GM04503 (cell line): Measurements from ENCODE around the gene PCAT6.
A peak's percentile ranks its signal among the peaks of the same experiment; 100 is the strongest.
"Not testable (repeated sequence)": the region's sequence is repeated elsewhere in the genome, so short reads cannot be mapped to it uniquely, and the experiment has no call there.

Experiments
- DNase-seq: peaks from one replicate; pipeline ENCODE4 v3.0.0-alpha.2; 2012; ENCODE audit warnings: low read depth

PCAT6 gene

GRCh38 chr1:202807451-202807925, 3.3 kb upstream of the PCAT6 start:
- DNase-seq: no peak

DNA sequence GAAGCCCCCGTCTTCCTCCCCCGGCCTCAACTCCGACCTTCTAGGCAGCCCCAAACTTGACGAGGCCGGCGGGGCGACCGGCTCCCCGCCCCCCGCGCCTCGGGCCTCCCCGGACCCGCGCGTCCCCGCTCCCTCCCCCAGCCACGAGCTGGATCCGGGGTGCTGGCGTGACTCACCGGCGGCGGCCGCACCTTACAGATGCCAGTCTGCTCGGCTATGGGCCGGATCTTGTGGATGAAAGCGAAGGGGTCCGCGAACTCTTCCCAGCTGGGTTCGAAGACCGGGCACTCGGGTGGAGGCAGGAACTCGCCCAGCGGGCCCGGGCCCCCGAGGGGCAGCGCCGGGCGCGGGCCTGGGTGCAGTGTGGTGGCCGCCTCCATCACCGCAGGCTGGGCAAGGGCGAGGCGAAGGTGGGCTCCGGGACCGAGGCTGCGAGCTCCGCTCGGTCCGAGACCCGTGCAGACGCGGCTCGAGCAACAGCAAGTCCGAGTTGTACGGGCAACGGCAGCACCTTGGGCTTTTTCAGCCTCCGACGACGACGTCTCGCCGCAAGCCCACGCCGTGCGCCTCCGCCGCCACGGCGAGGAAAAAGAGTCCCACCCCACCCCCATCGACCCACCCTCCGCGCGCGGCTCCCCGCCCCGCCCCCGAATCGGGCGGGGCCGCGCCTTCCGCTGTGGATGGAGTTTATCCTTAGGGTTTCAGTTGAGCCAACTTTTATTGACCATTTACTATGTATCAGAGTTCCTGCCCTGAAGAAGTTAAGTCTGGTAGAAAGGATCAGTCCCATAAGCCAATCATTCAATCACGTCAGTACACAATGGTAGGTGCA, 2.6 kb upstream of the PCAT6 start, which contains the start of gene KDM5B:
KDM5B (minus strand) TSS at position 496 of the 832 bp plus-strand sequence; CDS start at position 380, 116 bp downstream.
- DNase-seq: no peak

DNA sequence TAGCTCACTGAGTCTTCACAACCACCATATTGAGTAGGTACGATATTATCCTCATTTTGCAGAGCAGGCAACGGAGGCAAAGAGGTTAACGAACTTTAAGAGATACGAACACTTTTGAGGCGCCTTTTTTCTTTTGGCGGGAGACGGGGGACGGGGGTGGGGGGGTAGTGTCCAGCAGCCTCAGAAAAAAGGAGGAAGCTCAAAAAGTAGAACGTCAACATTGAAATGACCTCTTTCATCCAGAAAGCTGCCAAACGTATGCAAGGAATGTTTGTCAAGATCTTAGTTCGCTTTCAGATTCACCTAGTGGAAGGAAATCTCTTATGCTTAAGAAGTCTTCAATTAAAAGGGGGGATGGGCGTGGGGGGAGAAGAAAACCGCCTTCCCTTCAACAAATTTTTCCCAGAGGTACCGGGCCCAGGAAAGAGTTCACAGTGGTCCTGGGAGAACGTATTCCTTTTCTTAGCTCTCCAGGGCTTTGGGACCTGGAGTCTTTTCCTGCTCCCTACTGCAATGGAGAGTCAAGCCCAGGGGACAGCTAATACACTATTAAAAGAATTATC, 1.1 kb upstream of the PCAT6 start:
- DNase-seq: no peak

DNA sequence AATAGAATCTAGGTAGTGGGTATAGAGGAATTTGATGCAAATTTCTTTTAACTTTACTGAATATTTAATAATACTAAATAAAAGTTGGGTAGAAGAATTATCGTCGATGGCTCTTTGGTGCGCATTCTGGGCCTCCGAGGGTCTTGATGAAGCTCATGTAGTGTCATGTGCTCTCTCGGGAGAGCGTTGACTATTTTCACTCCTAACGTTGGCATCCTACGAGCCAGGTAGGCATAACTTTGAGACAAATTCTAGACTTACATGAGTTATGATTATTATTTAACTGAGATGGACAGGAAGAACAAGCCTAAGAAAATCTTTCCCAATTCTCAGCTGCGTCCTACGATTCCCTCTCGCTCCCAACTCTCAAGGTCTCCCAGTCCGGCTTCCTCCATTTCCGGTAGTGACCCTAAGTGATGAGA, 550 bp upstream of the PCAT6 start:
- no peak for DNase-seq

DNA sequence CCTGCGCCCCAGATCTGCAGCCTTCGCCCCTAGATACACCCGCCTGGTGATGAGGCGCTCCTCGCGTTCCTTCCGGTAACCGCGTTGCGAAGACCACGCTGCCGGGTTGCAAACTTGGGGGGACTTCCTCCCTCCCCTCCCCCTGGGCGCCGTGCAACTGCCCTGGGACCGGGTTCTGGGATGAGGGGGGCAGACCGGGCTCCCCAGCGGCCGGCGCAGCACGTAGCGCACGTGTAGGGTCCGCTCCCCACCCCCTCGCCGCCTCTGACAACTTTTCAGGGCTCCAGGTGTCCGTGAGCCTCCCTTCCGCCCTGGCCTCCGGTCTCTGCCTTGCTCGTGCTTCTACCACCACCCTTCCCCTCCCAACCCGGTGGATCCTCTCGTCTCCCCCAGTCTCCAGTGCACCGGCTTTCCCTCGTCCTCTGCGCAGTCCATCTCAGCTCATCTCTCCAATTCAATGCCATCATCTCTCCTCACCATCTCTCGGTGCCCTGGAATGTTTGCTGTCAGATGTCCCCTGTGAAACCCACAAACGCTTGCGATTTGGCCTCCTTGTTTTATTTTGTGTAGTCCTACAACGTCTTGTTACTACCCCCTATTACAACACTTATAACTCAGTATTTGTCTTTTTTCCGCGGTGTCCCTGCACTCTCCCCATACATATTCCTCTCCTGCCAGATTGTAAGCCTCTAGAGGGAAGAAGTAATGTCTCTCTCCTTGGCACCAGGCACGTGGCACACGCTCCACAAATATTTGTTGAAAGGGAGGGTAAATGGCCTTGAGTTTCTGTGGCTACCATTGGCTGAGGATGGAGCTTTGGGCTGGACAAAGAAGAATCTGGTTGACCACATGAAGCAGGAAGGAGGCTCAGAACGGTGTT, 782 bp downstream of the PCAT6 start:
- no peak for DNase-seq

GRCh38 chr1:202812176-202813026, 1.6 kb downstream of the PCAT6 start:
- DNase-seq: no peak

DNA sequence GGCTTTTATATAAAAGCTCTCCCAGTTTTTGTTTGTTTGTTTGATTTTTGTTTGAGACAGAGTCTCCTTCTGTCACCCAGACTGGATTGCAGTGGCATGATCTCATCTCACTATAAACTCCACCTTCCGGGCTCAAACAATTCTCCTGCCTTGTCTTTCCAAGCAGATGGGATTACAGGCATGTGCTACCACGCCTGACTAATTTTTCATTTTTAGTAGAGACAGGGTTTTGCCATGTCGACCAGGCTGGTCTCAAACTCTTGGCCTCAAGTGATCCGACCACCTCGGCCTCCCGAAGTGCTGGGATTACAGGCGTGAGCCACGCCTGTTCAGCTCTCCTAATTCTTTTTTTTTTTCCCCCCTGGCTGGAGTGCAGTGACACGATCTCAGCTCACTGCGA, 4.4 kb downstream of the PCAT6 start:
- DNase-seq: no peak

DNA sequence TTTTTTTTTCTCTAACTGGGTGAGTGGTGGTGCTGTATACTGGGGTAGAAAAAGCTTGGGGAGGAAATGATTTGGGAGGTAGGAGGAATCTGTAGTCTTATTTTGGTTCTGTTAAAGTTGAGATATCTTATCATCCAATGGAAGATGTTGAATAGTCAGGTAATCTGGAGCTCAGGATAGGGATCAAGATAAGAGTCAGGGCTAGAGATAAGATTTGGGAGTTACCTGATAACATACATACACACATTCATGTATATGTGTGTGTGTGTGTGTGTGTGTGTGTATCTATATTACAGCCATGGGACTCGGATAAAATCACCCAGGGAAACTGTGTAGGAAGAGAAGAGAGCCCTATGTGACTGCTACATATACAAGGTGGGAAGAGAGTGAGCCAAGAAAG, 8.1 kb downstream of the PCAT6 start:
- DNase-seq: no peak

- DNase-seq: peak; percentile 72
These were observed 10.7 kb downstream of the PCAT6 start for GRCh38 chr1:202821467-202821866.

GRCh38 chr1:202825748-202826147, 15.0 kb downstream of the PCAT6 start:
- DNase-seq: no peak

DNA sequence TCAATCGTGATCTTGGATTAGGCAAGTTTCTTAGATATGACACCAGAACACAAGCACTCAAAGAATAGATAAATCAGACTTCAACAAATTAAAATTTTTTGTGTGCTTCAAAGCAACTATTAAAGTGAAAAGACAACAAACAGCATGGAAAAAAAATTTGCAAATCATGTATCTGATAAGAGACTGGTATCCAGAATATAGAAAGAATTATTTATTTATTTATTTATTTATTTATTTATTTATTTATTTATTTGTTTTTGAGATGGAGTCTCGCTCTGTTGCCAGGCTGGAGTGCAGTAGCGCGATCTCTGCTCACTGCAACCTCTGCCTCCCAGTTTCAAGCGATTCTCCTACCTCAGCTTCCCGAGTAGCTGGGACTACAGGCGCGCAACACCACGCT, 18.5 kb downstream of the PCAT6 start:
- DNase-seq: not testable (repeated sequence)

GRCh38 chr1:202831906-202832305, 21.2 kb downstream of the PCAT6 start:
- no peak for DNase-seq

DNA sequence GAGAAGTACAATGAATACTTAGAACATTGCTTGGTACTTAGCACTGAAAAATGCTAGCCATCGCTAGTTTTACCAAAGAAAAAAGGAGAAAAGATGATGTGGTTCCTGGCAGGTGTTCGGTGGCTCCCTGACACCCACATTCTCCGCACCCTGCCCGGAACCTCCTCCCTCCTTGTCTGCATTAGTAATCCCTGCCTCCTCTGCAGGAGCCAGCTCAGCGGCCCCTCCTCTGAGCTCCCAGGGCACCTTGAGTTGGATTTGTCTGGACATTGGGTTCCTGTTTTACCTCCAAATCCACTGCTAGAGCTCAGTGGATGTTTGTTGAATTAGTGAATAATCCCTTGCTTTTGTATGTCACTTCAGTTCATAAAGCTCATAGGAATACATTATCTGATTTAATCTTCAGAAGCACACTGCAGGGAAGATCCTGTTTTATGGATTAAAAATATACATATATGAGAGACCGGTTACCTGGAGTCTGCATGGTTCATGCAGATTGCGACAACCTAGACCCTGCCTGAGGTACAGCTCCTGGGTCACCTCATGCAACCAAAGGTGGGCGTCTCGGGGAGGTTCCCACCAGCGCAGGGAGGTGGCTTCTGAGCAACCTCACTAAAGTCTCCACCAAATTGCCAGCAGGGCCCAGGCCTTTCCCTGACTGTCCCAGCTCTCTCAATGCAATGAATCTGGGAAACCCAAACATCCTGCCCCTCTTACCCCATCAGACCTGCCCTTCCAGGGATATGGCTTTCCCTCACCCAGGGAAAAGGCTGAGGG, 24.2 kb downstream of the PCAT6 start:
- no peak for DNase-seq

DNA sequence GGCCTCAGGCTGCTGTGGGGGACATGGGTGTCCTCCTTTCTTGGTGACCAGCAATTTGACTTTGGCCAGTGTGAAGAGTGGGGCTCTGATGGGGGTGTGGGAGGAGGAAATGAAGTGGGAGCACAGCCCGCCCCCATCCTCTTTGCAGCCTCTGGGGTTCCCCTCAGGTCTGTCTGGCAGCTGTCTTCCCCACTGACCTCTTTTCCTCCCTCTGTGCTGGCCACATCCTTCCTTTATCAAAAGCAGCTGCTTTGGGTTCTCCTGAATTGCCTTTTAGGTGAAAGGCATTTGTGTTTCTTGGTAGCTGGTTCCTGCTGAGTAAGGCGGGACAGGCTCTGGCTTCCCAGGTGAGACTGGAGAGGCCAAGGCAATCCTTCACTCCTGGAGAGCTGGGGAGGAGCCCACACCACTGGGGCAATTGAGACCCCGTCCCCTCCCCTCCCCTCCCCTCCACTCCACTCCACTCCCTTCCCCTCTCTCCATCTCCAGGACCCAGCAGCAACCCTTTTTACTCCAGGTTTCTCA, 24.9 kb downstream of the PCAT6 start:
- no peak for DNase-seq

GRCh38 chr1:202836623-202837403, 26.1 kb downstream of the PCAT6 start:
- no peak for DNase-seq

DNA sequence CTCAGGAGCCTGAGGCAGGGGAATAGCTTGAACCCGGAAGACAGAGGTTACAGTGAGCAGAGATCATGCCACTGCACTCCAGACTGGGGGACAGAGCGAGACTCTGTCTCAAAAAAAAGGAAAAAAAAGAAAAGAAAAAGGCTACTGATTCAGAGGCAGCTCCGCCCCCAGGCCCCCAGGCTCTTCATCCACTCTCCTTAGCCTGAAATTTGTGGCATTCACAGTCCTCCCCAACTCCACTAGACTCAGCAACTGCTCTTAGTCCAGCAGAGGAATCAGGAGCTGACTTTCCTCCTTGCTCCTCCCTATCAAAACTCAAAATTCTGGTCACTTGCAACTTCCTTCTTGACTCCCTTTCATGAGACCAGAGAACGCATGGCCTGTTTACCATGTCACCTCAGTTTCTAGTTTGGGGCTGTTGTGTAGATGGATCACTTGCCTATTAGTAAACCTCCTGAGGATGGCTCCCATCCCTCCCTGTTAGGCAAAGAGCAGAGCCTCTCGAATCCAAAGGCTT, 27.1 kb downstream of the PCAT6 start:
- DNase-seq: no peak

DNA sequence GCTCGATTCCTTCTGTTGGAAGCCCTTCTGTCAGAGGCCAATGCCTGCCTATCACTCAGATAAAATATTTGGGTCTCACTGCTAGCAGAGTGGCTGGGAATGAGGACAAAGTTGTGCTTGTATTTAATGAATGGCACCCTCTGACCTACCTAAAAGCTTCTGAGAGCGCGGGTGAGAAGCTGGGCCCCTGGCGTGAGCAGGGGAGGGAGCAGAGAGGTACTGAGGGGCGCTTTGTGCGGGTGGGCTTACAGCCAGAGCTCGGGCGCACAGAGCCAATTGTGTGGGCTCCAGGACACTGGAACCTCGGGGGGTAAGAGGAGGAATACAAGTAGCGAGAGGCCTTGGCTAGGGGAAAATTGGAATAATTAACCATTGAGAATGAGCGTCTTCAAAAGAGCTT, 32.3 kb downstream of the PCAT6 start:
- DNase-seq: no peak

DNA sequence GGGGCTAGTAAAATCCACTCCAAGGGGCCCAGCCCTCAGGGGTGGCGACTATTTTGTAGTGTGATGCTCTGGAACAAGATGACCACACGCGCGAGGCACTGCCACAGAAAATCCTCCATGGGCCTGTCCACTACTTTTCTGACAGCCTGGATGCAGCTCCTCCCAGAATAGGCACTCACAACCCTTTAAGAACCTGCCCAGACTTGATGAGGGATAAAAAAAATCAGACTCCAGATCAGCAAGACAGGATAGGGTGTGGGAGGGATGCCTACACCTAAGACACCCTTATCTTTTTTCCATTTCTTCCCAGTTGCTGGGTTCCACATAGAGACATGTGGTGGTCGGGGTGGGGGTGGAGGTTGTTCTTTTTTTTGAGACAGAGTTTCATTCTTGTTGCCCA, 33.5 kb downstream of the PCAT6 start:
- no peak for DNase-seq

GRCh38 chr1:202844935-202845334, 34.2 kb downstream of the PCAT6 start:
- no peak for DNase-seq

DNA sequence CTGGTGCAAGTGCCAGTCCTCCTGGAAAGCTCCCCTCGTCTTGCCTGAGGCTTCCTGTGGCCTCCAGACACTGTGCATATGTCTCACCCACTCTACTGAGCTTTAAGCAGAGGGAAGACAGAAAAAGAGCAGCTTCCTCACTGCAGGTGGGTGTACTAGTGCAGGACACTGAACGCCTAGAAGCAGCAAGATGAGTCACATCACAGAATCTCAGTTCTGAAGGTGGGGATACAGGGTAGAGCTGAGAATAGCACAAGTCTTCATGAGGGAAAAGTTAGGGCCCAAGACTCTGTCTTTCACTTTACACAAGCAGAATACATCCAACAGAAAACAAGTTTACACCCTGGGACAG, 37.4 kb downstream of the PCAT6 start:
- no peak for DNase-seq
